Measurements from ENCODE around the gene NEGR1.

The NEGR1 gene

GRCh38 chr1:71462247-71462646 is 820.1 kb downstream of the NEGR1 start:
- TF ChIP-seq, protein P1, sequence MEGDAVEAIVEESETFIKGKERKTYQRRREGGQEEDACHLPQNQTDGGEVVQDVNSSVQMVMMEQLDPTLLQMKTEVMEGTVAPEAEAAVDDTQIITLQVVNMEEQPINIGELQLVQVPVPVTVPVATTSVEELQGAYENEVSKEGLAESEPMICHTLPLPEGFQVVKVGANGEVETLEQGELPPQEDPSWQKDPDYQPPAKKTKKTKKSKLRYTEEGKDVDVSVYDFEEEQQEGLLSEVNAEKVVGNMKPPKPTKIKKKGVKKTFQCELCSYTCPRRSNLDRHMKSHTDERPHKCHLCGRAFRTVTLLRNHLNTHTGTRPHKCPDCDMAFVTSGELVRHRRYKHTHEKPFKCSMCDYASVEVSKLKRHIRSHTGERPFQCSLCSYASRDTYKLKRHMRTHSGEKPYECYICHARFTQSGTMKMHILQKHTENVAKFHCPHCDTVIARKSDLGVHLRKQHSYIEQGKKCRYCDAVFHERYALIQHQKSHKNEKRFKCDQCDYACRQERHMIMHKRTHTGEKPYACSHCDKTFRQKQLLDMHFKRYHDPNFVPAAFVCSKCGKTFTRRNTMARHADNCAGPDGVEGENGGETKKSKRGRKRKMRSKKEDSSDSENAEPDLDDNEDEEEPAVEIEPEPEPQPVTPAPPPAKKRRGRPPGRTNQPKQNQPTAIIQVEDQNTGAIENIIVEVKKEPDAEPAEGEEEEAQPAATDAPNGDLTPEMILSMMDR (IDR thresholded peaks at IDR 0.05; ENCODE audit: insufficient read depth, low read length, missing control alignments) = no peak
- DNase-seq (ENCODE audit: low read depth, low spot score) = no peak
- CTCF ChIA-PET = no interaction called here
- POLR2A ChIA-PET = no interaction called here
- no peak overlapping the region for H3K4me3 ChIP-seq (ENCODE audit: low read depth, low read length)

GRCh38 chr1:71461416-71461815 is 820.9 kb downstream of the NEGR1 start:
- ChIA-PET POLR2A (no interaction called here), CTCF (no interaction called here)
- no peak overlapping the region for H3K4me3 ChIP-seq (ENCODE audit: low read depth, low read length)
- no peak for DNase-seq (ENCODE audit: low read depth, low spot score)
- TF ChIP-seq, protein P1 (IDR thresholded peaks at IDR 0.05; ENCODE audit: insufficient read depth, low read length, missing control alignments) = no peak

GRCh38 chr1:71448444-71448843 is 833.9 kb downstream of the NEGR1 start:
- TF ChIP-seq, protein P1 (IDR thresholded peaks at IDR 0.05; ENCODE audit: insufficient read depth, low read length, missing control alignments) = no peak
- no peak overlapping the region for H3K4me3 ChIP-seq (ENCODE audit: low read depth, low read length)
- ChIA-PET CTCF (no interaction called here), POLR2A (no interaction called here)
- no peak for DNase-seq (ENCODE audit: low read depth, low spot score)

- H3K4me3 ChIP-seq (ENCODE audit: low read depth, low read length) = no peak overlapping the region
- no peak for DNase-seq (ENCODE audit: low read depth, low spot score)
- POLR2A ChIA-PET = no interaction called here
- TF ChIP-seq, protein P1 (IDR thresholded peaks at IDR 0.05; ENCODE audit: insufficient read depth, low read length, missing control alignments) = no peak
- CTCF ChIA-PET = no interaction called here
Measured at GRCh38 chr1:71438626-71439025, 843.7 kb downstream of the NEGR1 start.

GRCh38 chr1:71435951-71436350 is 846.4 kb downstream of the NEGR1 start:
- CTCF ChIA-PET = no interaction called here
- POLR2A ChIA-PET = no interaction called here
- DNase-seq (ENCODE audit: low read depth, low spot score) = no peak
- H3K4me3 ChIP-seq (ENCODE audit: low read depth, low read length) = no peak overlapping the region
- TF ChIP-seq, protein P1 (IDR thresholded peaks at IDR 0.05; ENCODE audit: insufficient read depth, low read length, missing control alignments) = no peak

DNA sequence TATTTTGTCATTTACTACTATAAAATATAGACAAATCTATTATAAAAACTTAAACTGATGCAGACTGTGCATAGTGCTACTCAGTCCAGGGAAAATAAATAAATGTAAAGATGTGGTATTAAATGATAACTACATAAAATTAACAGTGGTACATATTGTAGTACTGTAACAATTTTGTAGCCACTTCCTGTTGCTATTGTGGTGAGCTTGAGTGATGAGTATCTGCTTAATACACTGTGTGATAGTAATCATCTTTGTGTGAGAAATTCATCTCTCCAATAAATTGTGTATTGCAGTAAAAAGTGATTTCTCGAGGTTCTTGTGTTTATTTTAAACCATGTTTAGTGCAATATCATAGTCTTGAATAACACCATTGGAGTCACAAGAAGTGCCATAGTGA is 848.1 kb downstream of the NEGR1 start:
- TF ChIP-seq, protein P1 (IDR thresholded peaks at IDR 0.05; ENCODE audit: insufficient read depth, low read length, missing control alignments) = no peak
- no peak for DNase-seq (ENCODE audit: low read depth, low spot score)
- ChIA-PET CTCF (no interaction called here), POLR2A (no interaction called here)
- no peak overlapping the region for H3K4me3 ChIP-seq (ENCODE audit: low read depth, low read length)

Data from AG04449 (cell line).